ENCODE data around the gene DEFB132. TPM values are rescaled to one million over a fixed set of nuclear protein-coding genes. Genes with fewer than 3 reads are reported as not detected.

Gene DEFB132
- total RNA-seq, 120 experiments from 2014 or later: not detected

Other genes starting within 250 kb of the DEFB132 start
- gene DEFB125, start 170.1 kb upstream of the DEFB132 start, total RNA-seq: not detected
- gene DEFB126, start 115.1 kb upstream of the DEFB132 start, total RNA-seq: not detected
- not detected for gene DEFB127, start 100.3 kb upstream of the DEFB132 start, total RNA-seq
- gene DEFB128, start 68.0 kb upstream of the DEFB132 start, total RNA-seq: not detected
- not detected for gene DEFB129, start 30.5 kb upstream of the DEFB132 start, total RNA-seq
- gene C20orf96, start 33.0 kb downstream of the DEFB132 start, total RNA-seq: 10 to 100 TPM in 87 of 120 experiments, 1 to 10 TPM in 33; 5.9 to 19.2 (median 12.2) TPM
- 10 to 100 TPM in 119 of 120 experiments, 1 to 10 TPM in 1; 9.8 to 20.7 (median 14.3) TPM for gene ZCCHC3, start 39.8 kb downstream of the DEFB132 start, total RNA-seq
- 10 to 100 TPM in 119 of 120 experiments, 1 to 10 TPM in 1; 9.9 to 24.9 (median 16.7) TPM for gene SOX12, start 67.8 kb downstream of the DEFB132 start, total RNA-seq
- 100 to 1,000 TPM in 114 of 120 experiments, 10 to 100 TPM in 6; 80.4 to 268 (median 159) TPM for gene NRSN2, start 89.4 kb downstream of the DEFB132 start, total RNA-seq
- gene TRIB3, start 123.0 kb downstream of the DEFB132 start, total RNA-seq: 1 to 10 TPM in 119 of 120 experiments, under 1 TPM in 1; 0.77 to 7.6 (median 3.4) TPM
- 10 to 100 TPM; 36.6 to 92.7 (median 62.0) TPM for gene RBCK1, start 150.6 kb downstream of the DEFB132 start, total RNA-seq
- gene TBC1D20, start 204.8 kb downstream of the DEFB132 start, total RNA-seq: 10 to 100 TPM; 29.0 to 51.1 (median 39.1) TPM

Data from dorsolateral prefrontal cortex (tissue), 118 donors.